ENCODE data around the gene SLC16A3. TPM values are rescaled to one million over a fixed set of nuclear protein-coding genes. Genes with fewer than 3 reads are reported as not detected.

Gene SLC16A3
- total and polyA plus RNA-seq, 2 experiments from 2014 or later: 63.2 to 313 TPM

DNA sequence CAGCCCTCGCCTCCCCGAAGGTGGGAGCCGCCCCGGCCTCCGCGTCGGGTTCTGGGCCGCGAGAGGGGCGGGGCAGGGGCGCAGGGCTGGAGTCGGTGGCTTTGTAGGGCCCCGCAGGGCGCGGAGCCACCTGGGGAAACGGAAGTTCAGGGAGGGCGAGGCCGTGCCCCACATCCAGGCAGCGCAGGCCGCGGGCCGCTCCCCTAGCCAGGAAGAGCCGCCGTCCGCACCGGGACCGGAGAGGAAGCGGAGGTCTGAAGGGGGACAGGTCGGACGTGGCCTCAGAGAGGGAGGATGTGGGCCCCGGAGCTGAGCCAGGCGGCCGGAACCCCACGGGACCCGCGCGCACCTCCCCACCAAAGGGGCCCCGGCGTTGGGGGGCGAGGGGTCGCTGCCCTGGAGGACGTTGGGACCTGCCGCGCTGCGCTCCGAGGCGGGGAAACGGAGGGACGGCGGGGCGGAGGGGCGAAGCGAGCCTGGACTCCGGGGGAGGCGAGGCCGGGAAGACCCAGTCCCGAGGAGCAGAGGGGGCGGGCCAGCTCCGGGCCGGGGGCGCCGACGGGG is 482 bp upstream of the SLC16A3 start:
- TF ChIP-seq, protein P1, sequence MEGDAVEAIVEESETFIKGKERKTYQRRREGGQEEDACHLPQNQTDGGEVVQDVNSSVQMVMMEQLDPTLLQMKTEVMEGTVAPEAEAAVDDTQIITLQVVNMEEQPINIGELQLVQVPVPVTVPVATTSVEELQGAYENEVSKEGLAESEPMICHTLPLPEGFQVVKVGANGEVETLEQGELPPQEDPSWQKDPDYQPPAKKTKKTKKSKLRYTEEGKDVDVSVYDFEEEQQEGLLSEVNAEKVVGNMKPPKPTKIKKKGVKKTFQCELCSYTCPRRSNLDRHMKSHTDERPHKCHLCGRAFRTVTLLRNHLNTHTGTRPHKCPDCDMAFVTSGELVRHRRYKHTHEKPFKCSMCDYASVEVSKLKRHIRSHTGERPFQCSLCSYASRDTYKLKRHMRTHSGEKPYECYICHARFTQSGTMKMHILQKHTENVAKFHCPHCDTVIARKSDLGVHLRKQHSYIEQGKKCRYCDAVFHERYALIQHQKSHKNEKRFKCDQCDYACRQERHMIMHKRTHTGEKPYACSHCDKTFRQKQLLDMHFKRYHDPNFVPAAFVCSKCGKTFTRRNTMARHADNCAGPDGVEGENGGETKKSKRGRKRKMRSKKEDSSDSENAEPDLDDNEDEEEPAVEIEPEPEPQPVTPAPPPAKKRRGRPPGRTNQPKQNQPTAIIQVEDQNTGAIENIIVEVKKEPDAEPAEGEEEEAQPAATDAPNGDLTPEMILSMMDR (IDR thresholded peaks at IDR 0.05; ENCODE audit: low read depth, low read length): no peak
- Histone ChIP-seq H3K27ac (no peak overlapping the region), H3K27me3 (no peaks in the 10 kb centered on the region), H3K36me3 (no peaks in the 10 kb centered on the region), H3K4me3 (peak overlapping the region; percentile 98), H3K4me1 (ENCODE audit: low read depth) (peaks cover 27% of the 10 kb centered on the region), H3K9me3 (ENCODE audit: low read depth) (no peaks in the 10 kb centered on the region)
- DNase-seq (ENCODE audit: low read depth in 1 of 2, low spot score in 1 of 2): peak in 1 of 2 donors; percentile 35

DNA sequence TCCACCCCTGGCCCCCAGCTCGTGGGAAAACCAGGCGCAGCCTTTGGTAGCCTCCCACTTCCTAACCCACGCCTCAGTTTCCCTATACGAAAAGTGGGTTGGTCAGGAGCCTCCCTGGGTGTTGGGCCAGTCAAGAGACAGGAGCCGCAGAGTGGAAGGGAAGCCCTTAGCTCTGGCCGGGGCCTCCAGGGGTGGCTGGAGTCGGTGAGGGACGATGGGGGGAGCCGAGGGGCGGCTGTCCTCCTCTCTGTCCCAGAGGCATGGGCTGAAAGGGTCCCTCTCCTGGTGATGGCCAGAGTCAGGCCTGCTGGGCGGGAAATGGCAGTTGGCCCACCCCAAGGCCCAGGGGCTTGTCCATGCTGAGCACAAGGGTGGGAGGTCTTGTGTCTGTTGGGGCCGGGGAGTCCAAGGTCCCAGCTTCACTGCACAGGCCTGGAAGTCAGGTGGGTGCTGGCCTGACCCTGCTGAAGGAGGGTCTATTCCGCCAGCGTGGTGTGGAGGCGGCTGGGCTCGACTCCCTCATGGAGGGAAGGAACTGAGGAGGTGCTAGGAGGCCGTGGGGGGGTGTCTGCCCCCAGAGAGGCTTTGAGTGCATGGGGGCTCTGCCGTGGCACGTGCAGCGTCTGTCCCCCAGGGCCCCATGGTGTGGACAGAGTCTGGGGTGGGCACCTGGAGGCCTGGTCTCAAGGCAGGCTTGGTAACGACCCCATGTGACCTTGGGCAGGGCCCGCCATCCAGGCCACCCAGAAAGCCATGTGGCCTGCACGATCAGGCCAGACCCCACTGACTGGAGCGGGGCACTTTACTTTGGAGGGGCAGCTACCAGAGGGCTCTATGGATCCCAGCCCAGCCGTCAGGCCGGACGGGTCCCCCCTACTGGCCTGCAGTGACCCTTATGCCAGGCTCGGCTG is 1.1 kb downstream of the SLC16A3 start:
- DNase-seq (ENCODE audit: low read depth in 1 of 2, low spot score in 1 of 2): peak; percentile 28 to 51
- Histone ChIP-seq H3K27ac (peak overlapping the region; percentile 82), H3K36me3 (no peaks in the 10 kb centered on the region), H3K9me3 (ENCODE audit: low read depth) (no peaks in the 10 kb centered on the region), H3K27me3 (no peaks in the 10 kb centered on the region), H3K4me3 (peak overlapping the region; percentile 98), H3K4me1 (ENCODE audit: low read depth) (peaks cover 37% of the 10 kb centered on the region)
- TF ChIP-seq, protein P1 (IDR thresholded peaks at IDR 0.05; ENCODE audit: low read depth, low read length): no peak

DNA sequence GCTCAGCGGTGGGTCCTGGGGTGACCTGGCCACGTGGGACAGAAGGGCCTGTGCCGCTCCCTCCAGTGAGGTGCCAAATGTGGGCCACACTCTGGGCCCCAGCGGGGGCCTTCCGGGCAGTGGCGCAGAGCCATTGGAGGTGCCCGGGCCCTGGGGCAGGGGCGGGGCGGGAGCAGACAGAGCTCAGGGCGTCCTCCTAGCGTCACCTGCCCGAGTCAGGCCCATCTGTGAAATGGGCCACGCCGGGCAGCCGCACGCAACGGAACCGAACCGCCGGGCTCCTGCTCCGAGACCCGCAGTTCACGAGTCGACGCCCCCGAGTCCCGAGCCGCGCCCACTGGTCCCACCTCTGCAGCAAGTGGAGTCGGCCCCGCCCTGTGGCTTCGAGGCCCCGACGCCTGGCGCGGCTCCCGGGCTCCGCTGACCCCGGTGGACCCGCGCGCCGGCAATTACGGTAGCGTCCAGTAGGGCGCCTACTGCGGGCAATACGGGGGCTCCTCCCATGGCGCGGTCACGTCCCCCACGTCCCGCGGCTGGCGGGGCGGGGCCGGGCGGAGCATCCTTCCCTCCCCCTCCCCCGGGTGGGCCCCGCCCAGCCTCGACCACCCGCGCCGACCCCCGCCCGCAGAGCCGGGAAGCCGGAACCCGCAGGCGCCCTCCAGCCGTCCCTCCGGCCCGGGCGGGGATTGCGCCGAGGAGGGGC is 1.9 kb downstream of the SLC16A3 start:
- DNase-seq (ENCODE audit: low read depth in 1 of 2, low spot score in 1 of 2): peak; percentile 88 to 95
- Histone ChIP-seq H3K4me1 (ENCODE audit: low read depth) (peaks cover 39% of the 10 kb centered on the region), H3K27ac (peak overlapping the region; percentile 82), H3K4me3 (peak overlapping the region; percentile 98), H3K9me3 (ENCODE audit: low read depth) (no peaks in the 10 kb centered on the region), H3K36me3 (no peaks in the 10 kb centered on the region), H3K27me3 (no peaks in the 10 kb centered on the region)
- TF ChIP-seq, protein P1 (IDR thresholded peaks at IDR 0.05; ENCODE audit: low read depth, low read length): peak; percentile 38

DNA sequence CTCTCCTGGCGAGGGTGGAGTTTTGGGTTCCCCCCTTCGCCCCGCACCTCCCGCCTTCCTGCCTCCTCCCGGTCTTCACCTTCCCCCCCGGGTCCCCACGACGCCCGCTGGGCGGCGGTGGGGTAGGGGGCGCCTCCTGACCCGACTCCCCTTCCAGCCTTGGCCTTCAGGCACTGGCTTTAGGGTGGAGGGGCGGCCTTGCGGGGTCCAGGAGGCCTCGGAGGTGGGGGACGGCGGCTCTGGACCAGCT is 2.4 kb downstream of the SLC16A3 start:
- Histone ChIP-seq H3K4me3 (peak overlapping the region; percentile 98), H3K9me3 (ENCODE audit: low read depth) (no peaks in the 10 kb centered on the region), H3K27me3 (no peaks in the 10 kb centered on the region), H3K4me1 (ENCODE audit: low read depth) (peaks cover 41% of the 10 kb centered on the region), H3K36me3 (no peaks in the 10 kb centered on the region), H3K27ac (peak overlapping the region; percentile 55)
- no peak for DNase-seq (ENCODE audit: low read depth in 1 of 2, low spot score in 1 of 2)
- TF ChIP-seq, protein P1 (IDR thresholded peaks at IDR 0.05; ENCODE audit: low read depth, low read length): no peak

DNA sequence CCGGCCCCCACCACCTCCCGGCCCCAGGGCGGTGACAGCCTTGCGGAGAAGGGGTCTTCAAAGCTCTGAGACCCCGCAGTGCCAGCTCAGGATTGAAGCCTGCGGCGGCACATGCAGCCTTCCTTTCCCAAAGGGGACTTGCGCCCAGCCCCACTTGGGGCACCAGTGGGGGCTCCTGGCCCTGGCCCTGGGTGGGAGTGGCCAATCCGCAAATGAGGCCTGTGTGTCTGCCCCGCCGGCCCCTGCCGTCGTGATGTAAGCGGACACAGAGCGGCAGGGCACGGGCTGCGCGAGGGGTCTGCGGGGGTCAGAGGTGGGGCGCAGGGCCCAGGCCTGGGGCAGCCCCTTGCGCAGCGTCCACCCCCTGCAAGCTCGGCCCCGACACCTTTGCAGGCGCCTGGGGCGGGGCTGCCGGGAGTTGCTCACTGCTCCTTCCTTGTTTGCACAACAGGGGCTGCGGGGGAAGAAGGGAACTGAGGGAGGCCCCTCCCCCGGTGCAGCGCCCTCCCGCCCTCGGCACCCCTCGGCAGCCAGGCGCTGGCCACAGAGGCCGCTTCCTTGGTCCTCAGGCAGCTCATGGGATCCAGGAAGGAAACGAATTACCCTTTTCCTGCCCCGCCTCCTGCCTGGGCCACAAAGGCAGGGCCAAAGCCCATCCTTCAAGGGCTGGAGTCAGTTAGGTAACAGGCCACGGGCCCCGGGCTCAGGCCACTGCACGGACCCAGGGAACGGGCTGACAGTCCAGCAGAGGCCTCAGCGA is 2.9 kb downstream of the SLC16A3 start:
- TF ChIP-seq, protein P1 (IDR thresholded peaks at IDR 0.05; ENCODE audit: low read depth, low read length): no peak
- H3K4me3 ChIP-seq: peak overlapping the region; percentile 98
- no peaks in the 10 kb centered on the region for H3K27me3 ChIP-seq
- H3K27ac ChIP-seq: peak overlapping the region; percentile 55
- H3K4me1 ChIP-seq (ENCODE audit: low read depth): peaks cover 36% of the 10 kb centered on the region
- H3K9me3 ChIP-seq (ENCODE audit: low read depth): no peaks in the 10 kb centered on the region
- DNase-seq (ENCODE audit: low read depth in 1 of 2, low spot score in 1 of 2): peak; percentile 57 to 92
- peaks cover 2% of the 10 kb centered on the region for H3K36me3 ChIP-seq

Measured in cardiac muscle cell (in vitro differentiated cells and primary cell).